Kidney (tissue), 14 donors: ENCODE measurements around the gene ADAMTS20. TPM values are rescaled to one million over a fixed set of nuclear protein-coding genes. Genes with fewer than 3 reads are reported as not detected.
A peak's percentile ranks its signal among the peaks of the same experiment; 100 is the strongest.

Source experiments
- DNase-seq, 5 donors: peaks; one replicate each; pipeline ENCODE4 v3.0.0-alpha.2; 2013 to 2020
- FAIRE-seq: peaks from 2 replicates; lab custom pipeline; 2012; peaks lifted over from hg19 to GRCh38; lab: Jason Lieb, UNC
- H3K27ac ChIP-seq, 2 donors: one replicate each; pipeline ENCODE4 v1.7.0; 2013; ENCODE audit warnings: low read depth in 2 of 2, low read length in 2 of 2, inconsistent platforms in 1 of 2
- H3K27me3 ChIP-seq: one replicate; pipeline ENCODE4 v1.7.1; 2013; ENCODE audit warnings: low read length, inconsistent platforms; ENCODE audit not compliant: control insufficient read depth, insufficient read depth
- H3K36me3 ChIP-seq, 3 donors: one replicate each; pipeline versions ENCODE4 v1.7.0 to v1.7.1; 2013; ENCODE audit warnings: low read length in 3 of 3, control low read depth in 1 of 3, inconsistent platforms in 1 of 3; ENCODE audit not compliant: insufficient read depth in 3 of 3, control insufficient read depth in 2 of 3
- H3K4me1 ChIP-seq, 3 donors: one replicate each; pipeline versions ENCODE4 v1.7.0 to v1.7.1; 2013; ENCODE audit warnings: low read length in 3 of 3, inconsistent platforms in 1 of 3, low read depth in 1 of 3; ENCODE audit not compliant: control insufficient read depth in 2 of 3, insufficient read depth in 2 of 3
- H3K4me3 ChIP-seq, 3 donors: one replicate each; pipeline versions ENCODE4 v1.7.0 to v1.8.1; 2013; ENCODE audit warnings: low read length in 3 of 3, control low read depth in 1 of 3, inconsistent platforms in 1 of 3
- H3K9ac ChIP-seq, 3 donors: one replicate each; pipeline versions ENCODE4 v1.7.0 to v1.7.1; 2013; ENCODE audit warnings: low read length in 3 of 3, control low read depth in 1 of 3, inconsistent platforms in 1 of 3
- H3K9me3 ChIP-seq, 3 donors: one replicate each; pipeline versions ENCODE4 v1.7.0 to v1.7.1; 2013; ENCODE audit warnings: low read length in 3 of 3, control low read depth in 1 of 3, inconsistent platforms in 1 of 3; ENCODE audit not compliant: control insufficient read depth in 2 of 3, insufficient read depth in 1 of 3
- intact Hi-C: fragments of 100-400 bp; cut with DNase I; formaldehyde crosslinking; loops from one replicate; pipeline ENCODE4 v1.11.1; 2022
- polyA plus RNA-seq: library from polyadenylated mRNA; stranded (reverse); fragments of 350-450 nt; fragmentation: Illumina TruSeq; extraction: RNeasy Lipid Tissue Mini Kit (QIAGEN cat#74804); gene quantifications from one replicate; pipeline ENCODE4 v1.2.3, GENCODE V29; 2014; ENCODE audit warnings: low read depth, low replicate concordance; ENCODE audit not compliant: insufficient read depth
- total RNA-seq: library from RNA; stranded (reverse); fragmentation: NEBNext Ultra II Directional; extraction: Animal tissue kit (Norgen Biotek cat#: 25700); gene quantifications from one replicate; pipeline ENCODE4 v1.2.1, GENCODE V29; 2021
- TF ChIP-seq, protein P1 (sequence below): IDR thresholded peaks from 3 replicates; pipeline ENCODE4 v1.5.1; 2012; ENCODE audit warnings: mild to moderate bottlenecking, moderate library complexity, borderline replicate concordance; ENCODE audit not compliant: insufficient read depth; ENCODE audit errors: extremely low read depth
- donor health status: control.
- donor health status: control.
- donor health status: control.
- donor health status: control.
- donor health status: control.
- donor health status: DM: yes; HTN: yes; CAD: no.
- donor health status: Normal renal cell carcinoma (clear cell type).

ADAMTS20 gene
- total and polyA plus RNA-seq, 2 donors from 2014 or later: not detected

DNA sequence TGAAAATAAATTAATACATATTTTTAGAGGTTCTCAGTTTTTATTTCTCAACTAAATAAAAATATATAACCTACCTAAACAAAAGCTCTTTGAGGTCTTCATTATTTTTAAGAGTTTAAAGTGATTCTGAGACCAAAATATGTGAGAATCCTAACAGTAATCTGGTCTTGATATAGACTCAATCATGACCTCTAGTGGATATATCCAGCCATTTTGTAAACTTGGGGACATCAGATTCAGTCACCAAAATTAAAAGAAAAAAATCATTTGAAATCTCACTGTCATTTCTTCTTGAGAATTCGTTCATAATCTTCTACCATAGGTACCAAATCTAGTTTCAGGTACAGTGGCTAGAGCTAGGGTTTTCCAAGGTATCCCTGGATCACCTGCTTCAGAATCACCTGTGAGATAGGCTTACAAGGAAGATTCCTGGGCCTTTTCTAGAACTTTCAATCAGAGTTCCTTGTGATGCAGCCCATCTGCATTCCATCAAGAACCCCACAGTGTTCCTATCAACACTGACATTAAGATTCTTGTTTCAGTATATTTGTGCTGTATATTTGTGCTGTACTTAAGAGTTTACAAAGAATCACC, 214.9 kb downstream of the ADAMTS20 start:
- intact Hi-C loops: loop anchor here (10.0 kb wide), 1 partner anchor 852 kb away; no protein-coding TSS in a partner anchor
- Histone ChIP-seq H3K27ac (no peak overlapping the region), H3K4me3 (no peak overlapping the region), H3K27me3 (no peaks in the 10 kb centered on the region), H3K4me1 (peaks cover 0 to 20% (median 4%) of the 10 kb centered on the region in 3 donors), H3K9me3 (no peaks in the 10 kb centered on the region), H3K36me3 (no peaks in the 10 kb centered on the region), H3K9ac (no peak overlapping the region)
- DNase-seq (peak in 2 of 5 donors; percentile 43 to 64), FAIRE-seq (peak; percentile 88)
- TF ChIP-seq, protein P1, sequence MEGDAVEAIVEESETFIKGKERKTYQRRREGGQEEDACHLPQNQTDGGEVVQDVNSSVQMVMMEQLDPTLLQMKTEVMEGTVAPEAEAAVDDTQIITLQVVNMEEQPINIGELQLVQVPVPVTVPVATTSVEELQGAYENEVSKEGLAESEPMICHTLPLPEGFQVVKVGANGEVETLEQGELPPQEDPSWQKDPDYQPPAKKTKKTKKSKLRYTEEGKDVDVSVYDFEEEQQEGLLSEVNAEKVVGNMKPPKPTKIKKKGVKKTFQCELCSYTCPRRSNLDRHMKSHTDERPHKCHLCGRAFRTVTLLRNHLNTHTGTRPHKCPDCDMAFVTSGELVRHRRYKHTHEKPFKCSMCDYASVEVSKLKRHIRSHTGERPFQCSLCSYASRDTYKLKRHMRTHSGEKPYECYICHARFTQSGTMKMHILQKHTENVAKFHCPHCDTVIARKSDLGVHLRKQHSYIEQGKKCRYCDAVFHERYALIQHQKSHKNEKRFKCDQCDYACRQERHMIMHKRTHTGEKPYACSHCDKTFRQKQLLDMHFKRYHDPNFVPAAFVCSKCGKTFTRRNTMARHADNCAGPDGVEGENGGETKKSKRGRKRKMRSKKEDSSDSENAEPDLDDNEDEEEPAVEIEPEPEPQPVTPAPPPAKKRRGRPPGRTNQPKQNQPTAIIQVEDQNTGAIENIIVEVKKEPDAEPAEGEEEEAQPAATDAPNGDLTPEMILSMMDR: peak; percentile 14

DNA sequence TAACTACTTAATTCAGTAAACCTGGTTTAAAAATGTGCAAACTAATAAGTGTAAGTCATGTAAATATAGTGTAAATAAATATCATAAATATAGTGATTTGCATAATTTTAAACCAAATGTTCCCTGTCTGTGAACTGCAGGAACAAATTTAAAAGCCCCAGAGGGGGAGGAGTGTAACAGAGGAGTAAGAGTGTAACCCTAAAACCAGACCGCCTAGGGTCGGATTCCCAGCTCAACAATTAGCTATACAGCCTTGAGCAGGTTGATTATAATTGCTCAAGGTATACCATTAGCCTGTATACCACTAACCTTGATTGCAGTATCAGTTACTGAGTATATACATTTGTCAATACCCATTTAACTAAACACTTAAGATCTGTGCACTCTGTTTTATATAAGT, 218.4 kb downstream of the ADAMTS20 start:
- intact Hi-C loops: loop anchor here (10.0 kb wide), 1 partner anchor 849 kb away; no protein-coding TSS in a partner anchor
- H3K36me3 ChIP-seq: no peaks in the 10 kb centered on the region
- H3K27ac ChIP-seq: no peak overlapping the region
- TF ChIP-seq, protein P1: no peak
- no peak overlapping the region for H3K9ac ChIP-seq
- H3K4me1 ChIP-seq: peaks cover 0 to 15% (median 2%) of the 10 kb centered on the region in 3 donors
- DNase-seq (peak in 1 of 5 donors; percentile 6), FAIRE-seq (no peak)
- H3K27me3 ChIP-seq: no peaks in the 10 kb centered on the region
- no peaks in the 10 kb centered on the region for H3K9me3 ChIP-seq
- H3K4me3 ChIP-seq: no peak overlapping the region

DNA sequence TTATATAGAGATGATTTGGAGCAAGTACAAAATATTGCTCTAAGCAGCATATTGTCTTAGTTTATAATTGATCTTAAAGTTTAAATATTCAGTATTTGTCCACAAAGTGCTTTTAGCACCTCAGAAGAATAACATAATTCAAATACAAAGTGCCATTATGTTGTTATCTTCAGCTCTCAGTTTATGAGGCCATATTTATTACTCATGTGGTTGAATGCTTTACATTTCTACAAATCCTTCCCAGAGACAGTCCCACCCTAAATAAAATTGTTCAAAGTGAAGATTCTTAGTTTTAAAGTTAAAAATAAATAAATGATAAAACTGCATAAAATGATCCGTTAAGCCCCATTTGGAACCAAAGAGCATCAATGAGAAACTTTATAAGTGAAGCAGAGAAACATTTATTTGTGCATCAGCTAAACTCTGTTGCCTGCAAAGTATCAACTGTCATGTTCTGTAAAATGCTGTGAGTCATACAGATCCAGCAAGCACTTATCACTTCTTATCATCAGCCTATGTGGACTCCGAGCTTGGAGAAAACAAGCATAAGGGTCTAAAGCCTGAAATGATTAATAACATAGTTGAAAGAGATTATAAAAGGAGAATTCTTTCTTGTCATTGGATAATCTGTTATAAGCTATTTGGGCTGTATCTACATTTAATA, 218.9 kb downstream of the ADAMTS20 start:
- Histone ChIP-seq H3K9me3 (no peaks in the 10 kb centered on the region), H3K36me3 (no peaks in the 10 kb centered on the region), H3K4me3 (no peak overlapping the region), H3K9ac (no peak overlapping the region), H3K4me1 (peaks cover 0 to 10% (median 0%) of the 10 kb centered on the region in 3 donors), H3K27me3 (no peaks in the 10 kb centered on the region), H3K27ac (no peak overlapping the region)
- TF ChIP-seq, protein P1: no peak
- DNase-seq (peak in 2 of 5 donors; percentile 23 to 66), FAIRE-seq (no peak)
- intact Hi-C loops: loop anchor here (10.0 kb wide), 1 partner anchor 848 kb away; no protein-coding TSS in a partner anchor
